Stimulated activated CD8-positive, alpha-beta memory T cell treated with anti-CD3 and anti-CD28 coated beads, Interleukin-2, amount 100 ng/mL, for 1 hour (primary cell): ENCODE measurements around the gene C1orf174.

Source experiments
- DNase-seq, 2 donors: peaks; one replicate each; pipeline ENCODE4 v3.0.0-alpha.2; 2020; ENCODE audit warnings: low read depth in 2 of 2

The C1orf174 gene

DNA sequence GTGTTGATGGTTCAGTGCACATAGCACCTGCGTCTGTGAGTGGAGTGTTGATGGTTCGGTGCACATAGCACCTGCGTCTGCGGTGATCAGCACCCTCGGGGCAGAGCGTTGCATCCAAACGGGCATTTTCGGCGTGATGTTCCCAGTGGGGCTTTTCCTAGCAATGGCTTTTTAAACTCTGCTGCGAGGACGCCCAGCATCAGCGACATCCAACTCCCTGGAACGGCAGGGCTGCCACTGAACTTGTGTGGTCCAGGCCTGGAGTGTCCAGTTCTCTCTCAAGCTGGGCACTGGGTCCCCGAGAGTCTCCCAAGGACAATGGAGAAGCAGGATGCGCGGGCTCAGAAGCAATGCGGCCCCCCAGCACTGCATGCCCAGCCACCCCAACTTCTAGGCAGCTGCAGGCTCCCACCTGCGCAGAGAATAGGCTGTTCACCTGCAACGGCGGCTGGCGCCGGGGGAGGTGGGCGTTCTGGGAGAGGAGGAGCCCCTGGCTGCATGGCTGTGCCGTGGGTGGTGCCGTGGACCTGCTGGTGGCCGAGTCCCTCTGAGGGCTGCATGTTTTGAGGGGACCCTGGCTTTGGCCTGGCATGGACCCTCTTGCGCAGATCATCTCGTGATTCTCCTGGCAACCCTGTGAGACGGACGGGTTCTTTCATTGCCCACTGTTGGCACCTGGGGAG, 10.1 kb upstream of the C1orf174 start:
- no peak for DNase-seq

DNA sequence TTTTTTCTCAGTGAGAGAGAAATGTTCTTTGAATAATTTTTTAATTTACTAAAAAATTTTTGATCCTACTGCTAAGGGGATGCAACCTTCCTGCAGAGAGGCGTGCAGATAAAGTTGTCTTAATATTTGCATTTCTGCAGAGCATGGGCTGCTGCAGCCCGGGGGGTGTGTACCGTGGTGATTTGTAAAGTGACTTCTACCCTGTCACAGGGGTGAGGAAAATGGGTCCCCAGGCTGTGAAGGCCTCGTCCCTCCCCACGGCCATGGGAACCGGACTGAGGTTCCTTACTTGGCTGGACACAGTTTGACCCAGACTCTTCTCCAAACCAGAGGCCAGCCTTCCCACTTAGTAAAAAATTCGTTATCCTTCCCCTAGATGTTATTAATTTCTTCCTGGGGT, 9.5 kb upstream of the C1orf174 start:
- no peak for DNase-seq

DNA sequence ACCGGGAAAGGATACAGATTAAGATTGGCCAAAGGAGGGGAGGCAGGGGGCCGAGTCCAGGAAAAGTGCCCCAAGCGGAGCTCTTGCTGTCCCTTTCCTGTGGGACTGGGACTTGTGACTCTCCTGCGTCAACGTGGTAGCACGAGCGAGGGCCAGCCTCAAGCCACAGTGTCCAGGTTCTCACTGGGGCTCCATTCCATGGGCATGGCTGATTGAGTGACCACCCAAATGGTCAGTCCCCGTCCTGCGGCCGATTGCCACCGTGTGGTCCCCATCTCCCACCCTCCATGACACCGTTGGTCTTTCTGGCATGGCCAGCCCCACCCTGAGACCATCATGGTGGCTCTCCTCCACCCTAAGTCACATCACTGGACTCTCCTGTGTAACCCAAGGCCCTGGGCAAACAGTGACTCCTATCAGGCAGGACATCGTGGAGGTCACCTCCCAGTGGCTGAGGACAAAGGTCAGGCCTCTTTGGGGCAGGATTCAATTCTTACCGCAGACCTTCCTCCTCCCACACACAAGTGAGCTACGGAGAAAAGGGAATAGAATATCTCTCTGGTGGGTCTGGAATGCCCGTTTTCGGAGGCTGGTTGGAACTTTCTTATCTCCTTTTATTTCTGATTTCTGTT, 8.9 kb upstream of the C1orf174 start:
- no peak for DNase-seq

DNA sequence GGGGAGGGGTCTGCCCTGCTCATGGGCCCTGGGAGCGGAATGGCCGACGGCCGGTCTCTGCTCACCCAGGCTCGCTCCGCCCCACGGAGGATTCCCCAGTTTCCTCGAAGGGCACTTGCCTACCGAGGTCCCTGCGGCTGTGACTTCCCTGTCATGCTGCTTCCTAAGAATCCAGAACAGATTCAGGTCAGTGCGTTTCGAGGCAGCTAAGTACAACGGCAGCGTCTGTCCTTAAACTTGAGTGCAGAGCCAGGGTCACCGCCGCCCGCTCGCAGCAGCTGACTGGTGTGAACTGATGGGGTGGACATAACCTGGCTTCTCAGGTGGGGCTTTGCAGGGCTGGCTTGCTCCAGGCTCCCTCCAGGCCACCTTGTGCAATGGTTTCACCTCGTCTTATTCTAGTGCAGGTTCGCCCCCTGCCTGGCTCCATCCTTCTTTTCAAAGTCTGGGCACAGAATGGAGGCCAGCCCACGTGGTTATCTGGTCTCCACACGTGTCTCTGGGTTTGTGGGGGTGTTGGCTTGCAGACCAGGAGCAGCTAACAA, 7.6 kb upstream of the C1orf174 start:
- no peak for DNase-seq

DNA sequence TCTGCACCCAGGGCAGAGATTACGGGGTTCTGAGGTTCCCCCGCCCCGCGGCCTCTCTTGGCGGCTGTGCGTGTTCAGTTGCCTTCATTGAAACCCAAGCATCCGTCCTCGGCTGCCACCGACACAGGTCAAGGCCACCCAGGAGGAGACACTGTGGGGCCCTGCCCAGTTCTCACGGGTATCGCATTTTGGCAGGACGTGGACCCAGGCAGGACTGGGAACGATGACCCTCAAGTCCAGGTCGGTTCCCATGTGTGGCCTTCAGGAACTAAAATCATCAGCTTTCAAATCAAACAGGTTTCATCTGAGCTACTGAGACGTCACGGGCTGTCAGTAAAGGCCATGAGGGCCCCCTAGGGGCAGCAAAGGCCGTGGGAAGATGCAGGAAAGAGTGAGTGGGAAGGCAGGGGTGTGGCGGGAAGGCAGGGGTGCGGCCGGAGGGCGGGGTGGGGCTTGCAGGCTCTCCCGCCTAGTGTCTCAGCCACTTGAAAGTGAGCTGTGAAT, 7.0 kb upstream of the C1orf174 start:
- no peak for DNase-seq

DNA sequence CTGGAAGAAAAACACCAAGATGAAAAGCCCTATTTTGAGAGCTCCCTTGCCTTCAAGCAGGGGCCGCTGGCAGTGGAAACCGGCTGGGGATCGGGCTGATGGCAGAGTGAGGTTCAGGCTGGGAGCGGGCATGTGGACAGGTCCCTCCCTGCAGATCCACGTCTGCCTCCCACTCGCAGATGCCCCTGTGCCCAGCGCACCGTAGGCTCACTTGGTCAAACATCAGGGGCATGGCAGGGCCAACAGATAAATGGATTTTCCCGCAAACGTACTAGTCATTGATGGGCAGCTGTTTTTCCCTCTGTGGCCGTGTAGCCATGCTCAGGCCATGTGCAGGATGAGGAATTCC, 6.6 kb upstream of the C1orf174 start:
- DNase-seq, result no peak

DNA sequence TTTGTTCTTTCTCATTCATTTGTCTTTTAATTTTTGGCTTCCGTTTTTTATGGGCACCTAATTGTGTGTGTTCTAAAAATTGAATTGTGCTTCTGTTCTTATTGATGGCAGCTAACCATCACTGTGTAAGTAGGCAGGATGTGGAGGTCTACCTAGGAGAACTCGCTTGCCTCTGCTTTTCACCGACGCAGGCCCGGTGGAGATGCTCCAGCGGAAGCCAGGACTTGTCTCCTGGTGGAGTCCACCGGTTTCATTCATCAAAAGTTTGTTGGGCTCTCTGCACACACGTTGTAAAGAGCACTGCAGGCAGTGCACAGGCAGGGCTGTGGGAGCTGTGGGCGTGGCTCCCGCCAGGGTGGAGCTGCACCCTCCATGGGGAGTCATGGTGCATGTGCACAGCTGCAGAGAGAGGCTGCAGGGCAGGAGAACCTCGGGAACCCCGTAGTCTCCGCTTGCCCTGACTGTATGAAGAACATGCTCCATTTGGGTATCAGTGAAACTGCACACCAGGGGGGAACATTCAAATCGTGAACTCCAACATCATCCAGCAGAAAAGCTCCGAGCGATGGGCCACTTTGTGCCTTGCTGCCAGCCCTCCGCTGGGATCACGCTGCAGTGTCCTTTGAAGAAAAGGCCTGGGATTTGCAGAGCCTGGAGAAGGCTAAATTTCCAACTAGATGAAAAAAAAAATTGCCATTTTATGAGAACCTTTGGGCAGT, 6.0 kb upstream of the C1orf174 start:
- no peak for DNase-seq

DNA sequence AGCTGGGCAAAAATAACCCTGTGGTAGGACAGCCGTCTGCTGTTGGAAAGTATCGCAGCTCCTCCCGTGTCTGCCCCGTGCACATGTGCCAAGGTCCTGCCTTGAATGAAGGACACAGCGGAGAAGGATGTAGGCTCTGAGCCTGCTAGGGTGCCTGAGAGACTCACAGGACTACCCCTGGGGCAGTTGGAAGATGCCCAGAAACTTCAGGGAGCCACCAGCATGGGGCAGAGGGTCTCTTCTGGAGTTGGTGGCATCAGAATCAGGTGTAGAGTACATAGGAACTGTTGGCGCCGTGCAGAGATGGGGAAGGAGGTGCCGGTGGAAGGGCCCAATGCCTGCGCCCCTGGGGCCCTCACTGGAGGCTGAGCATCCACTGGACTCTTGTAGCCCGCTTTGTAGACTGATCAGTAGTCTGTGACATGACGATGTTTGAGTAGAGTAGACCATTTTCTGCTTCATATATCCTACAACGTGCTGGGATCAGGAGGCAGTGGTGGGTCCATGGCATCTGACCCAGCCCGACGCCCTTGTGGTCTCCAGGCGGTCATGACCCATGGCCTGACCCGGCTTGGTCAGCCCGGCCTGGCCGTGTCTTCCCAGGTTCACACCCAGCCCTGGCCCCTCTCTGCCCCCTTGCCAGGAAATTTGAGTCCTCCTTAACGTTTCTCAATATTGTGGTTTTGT, 5.3 kb upstream of the C1orf174 start:
- DNase-seq, result no peak

DNA sequence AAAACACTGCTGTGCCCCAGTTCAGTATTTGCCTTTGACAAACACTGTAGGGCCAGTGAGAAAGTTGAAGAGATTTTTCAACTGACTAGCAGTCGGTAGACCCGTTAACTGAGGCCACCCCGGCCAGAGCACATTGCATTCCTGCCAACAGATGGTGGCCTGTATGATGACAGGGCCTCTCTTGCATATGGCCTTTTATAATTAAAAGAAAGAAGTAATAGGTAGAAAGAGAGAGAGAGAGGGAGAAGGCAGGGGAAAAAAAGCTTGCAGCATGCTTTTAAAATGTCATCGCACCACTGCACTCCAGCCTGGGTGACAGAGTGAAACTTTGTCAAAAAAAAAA, 4.7 kb upstream of the C1orf174 start:
- no peak for DNase-seq

DNA sequence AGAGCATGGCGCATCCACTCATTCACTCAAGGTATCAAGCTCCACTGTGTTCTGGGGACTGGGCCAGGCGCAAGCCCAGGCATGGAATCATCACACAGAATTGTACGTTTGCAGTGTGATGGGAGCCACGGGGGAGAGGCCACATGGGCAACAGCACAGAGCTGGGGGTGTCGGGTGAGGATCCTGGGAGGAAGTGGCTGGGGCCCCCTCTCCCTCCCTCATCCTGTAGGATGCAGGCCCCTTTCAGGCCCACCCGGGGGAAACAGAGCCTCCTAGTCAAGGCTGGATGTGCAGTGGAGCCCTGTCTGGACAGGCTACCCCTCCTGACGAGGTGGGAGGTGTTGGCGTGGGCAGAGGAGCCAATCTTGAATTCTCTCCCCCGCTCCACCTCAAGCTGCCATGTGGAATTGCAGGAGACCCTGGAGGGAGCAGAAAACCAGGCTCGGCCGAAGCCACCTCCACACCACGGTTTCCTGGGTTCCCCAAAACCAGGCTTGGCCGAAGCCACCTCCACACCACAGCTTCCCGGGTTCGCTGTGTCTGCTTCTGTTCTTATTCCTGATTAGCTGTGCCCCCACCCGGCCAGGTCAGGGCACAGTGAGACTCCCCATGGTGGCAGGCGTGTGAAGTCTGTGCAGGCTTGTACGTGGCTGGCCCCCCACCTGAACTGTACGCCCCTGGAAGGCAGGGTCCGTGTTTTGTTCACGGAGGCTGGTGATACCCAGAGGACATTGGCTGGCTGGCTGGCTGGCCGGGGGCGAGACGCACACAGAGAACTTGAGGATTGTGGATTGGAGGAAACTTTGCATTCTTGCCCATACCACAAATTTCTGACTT, 4.2 kb upstream of the C1orf174 start:
- DNase-seq, result no peak

DNA sequence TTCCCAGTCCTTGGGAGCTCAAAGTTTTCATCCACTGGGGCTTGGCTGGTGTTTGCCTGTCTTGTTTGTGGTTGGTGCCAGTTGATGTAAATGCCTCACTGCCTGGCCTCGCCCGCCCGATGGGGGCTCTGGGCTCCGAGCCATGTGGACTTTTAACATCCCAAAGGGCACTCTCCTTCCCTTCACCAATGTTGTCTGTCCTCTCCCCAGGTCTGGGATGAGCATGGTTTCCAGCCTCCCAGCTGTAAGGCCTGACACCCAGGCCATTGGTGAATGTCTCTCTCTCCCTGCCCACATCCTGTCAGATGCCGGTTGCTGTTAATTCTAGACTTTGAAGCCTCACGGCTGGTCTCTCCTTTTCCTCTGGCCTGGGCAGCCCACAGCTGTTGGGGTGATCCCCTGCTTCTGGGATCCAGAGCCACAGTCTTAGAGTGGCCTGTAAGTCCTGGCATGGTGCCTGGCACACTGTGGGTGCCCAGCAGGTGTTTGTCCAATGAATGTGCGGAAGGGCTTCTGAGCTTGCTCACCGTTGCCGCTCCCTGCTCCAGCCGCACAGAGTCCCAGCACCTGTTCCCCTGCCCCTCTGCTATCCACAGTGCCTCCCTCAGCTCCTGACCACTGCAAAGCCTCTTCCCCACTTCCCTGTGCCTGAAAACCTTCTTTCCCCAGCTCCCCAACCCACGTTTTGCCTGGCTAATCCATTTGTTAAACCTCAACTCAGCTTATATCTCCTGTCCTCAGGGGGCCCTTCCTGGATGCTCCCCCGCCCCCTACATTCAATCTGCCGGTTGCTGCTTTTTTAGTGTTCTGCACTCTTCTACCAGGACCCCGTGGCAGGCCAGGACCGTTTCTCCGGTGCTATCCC, 3.3 kb upstream of the C1orf174 start:
- DNase-seq, result no peak

DNA sequence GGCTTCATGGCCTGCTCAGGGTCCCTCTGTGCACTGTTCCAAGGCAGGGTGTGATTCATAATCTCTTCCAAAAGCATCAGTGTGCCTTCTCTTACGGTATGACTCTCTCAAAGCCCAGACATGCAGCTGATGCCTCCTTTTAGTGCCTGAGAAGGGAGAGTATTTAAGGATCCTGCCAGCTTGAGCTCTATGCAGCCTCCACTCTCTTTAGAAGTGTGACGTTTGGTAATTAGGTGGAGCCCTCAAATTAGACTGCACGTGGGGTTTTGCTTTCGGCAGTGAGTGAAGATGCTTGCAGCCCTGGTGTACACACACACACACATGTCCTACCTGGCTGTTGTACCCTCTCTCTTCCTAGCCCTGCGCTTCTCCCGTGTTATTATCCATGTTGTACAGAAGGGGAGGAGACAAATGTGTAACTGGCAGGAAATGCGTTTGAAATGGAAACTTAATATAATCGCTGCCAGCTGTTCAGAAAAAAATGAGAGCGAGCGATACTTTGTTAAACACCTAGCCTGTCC, 2.6 kb upstream of the C1orf174 start:
- DNase-seq, result no peak

DNA sequence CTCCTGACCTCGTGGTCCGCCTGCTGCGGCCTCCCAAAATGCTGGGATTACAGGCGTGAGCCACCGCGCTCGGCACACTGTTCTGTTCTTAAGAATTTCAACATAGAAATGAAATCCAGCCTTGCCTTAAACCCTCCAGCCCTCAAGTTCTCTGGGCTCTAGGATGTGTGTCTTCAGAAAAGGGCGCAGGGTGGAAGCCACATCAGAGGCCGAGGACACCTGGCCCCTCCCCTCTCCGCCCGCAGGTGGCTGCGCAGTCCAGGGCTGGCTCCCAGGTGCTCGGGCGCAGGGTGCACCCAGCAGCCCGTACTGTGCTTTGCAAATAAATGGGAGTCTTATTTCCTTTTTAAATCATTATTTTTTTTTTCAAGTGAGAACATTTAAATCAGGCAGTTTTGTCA, 2.0 kb upstream of the C1orf174 start:
- DNase-seq, result peak in 1 of 2 donors; percentile 12

DNA sequence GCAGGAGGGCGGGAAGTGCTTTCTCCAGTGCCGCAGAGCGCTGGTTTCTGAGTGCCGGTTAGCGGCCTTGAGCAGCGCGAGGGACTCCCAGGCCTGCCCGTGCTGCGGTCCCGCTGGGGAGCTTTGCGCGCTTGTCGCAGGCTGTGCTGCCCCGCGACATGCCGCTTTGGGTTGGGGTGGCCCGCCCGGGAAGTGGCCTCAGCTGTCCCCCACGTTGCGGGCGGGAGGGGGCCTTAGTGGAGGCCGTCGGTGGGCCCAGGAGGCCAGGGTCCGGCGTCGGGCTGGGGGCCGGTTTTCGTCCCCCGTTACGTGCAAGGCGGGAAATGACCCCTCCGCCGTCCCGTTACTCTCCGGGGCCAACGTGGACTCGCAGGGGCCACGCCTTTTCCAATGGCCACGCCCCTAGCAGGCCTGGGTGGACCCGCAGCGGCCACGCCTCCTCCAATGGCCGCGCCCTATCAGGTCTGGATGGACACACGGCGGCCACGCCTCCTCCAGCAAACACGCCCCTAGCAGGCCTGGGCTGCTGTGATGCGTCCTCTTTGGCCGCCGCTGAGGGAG, 977 bp upstream of the C1orf174 start:
- peak; percentile 54 to 73 for DNase-seq

DNA sequence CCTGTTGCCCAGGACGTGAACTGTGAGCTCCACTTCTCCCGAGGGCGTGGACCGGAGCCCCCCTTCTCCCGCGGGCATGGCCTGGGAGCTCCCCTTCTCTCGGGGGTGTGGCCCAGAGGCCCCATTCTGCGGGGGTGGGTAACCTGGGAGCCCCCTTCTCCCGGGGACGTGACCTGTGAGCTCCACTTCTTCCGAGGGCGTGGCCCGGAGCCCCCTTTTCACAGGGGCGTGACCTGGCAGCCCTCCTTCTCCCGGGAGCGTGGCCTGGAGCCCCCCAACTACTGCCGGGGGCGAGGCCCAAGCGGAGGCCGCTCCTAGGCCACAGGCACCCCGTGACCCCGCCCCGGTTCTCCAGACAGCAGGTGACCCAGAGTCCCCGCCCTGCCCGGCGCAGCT, 320 bp downstream of the C1orf174 start:
- no peak for DNase-seq

DNA sequence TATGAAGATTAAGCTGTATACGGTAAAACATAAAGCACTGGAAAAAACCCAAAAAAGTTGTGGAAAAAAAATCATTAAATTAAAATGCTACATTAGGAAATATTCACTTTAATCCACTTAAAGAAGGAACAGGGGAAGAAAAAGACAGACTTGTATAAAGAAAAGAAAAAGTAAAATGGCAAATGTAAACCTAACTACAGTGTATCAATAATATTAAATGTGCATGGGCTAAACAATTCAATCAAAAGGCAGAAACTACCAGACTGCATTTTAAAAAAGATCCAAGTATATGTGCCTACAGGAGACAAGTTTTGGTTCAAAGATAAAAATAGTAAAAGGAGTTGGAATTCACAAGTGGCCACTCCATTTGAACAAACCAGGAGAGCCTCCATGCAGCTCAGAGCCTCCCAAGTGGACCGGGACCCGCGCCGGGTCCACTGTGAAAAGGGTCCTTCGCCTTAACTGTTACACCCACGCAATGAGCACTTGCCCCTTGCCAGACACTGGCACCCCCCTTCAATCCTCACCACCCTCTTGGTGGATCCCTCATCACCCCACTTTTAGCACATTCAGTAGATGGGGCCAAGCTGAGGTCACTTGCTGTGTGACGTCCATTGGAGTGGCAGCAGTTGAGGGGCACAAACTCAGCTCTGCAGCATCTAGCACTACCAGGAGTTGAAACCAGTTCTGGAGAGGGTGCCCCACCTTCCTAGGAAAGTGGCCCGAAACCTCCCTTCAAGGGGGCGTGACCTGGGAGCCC, 898 bp downstream of the C1orf174 start:
- no peak for DNase-seq

DNA sequence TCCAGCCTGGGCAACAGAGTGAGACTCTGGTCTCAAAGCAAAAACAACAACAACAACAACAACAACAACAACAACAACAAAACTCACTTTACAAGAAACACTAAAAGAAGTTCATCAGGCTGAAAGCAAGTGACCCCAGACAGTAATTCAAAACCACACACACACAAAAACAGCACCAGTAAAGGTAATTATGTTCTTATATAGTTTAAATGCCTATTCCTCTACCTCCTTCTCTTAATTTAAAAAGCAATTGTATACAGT, 1.7 kb downstream of the C1orf174 start:
- DNase-seq, result no peak

DNA sequence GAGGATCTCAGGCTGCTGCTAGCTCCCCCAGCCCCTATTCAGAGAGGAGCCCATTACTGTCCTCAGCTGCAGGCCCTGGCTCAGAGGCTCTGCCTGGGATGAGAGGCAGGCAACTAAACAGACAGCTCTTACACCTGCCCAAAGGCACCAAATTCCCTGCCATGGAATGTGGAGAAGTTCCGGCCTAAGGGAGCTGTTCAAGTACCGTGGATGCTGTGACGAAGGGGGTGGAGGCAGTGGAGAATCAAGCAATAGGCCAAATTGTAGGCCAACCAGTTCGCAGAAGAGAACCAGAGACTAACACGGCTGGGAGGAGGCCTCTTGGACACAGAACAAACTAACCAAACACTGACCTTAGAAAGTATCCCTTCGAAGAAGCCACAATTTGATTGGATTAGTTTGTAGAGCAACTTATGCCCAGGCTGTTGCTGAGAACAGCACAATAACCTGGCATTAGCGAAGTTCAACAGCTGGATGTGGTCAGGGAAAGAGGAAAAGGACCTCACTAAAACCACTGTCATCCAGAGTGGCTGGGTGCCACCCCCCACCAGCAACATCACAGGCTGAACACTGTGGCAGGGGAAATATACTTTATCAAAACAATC, 3.6 kb downstream of the C1orf174 start:
- DNase-seq, result no peak

DNA sequence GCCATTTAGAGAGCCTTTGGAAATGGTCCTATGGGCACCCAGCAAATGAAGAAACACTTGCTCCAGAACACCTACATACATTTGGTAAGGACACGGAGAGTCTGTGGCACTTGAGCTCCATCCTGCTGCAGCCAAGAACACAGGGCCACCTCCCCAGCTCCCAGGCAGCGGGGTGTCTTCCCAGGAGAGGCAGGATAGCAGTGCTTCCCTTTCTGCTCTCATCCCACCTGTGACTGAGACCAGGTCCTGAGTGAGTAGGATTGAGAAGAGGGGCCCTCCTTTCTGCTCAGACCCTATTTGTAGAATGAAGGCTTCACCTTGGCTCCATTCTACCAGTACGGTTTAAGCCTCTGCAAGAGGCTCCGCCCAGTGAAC, 4.1 kb downstream of the C1orf174 start:
- no peak for DNase-seq
